Tibial nerve (tissue), 4 donors: ENCODE data around the gene TCF12.

Experiments
- EP300 ChIP-seq, 2 donors: sonication (generic); formaldehyde crosslinking; IDR thresholded peaks; one replicate each; pipeline ENCODE4 v1.6.1; 2017; ENCODE audit warnings: antibody characterized with exemption in 2 of 2, mild to moderate bottlenecking in 1 of 2
- POLR2A ChIP-seq, 2 donors: fragments of 450-650 bp; IDR thresholded peaks; one replicate each; pipeline ENCODE4 v1.6.1; 2017; ENCODE audit warnings: antibody characterized with exemption in 2 of 2, mild to moderate bottlenecking in 2 of 2, moderate library complexity in 2 of 2
- TF ChIP-seq, protein P1 (sequence below), 5 experiments: fragments of 200-600 bp in 3 of 5; fragments of 450-650 bp in 2 of 5; sonication (generic) in 3 of 5; IDR thresholded peaks; one replicate each; pipeline ENCODE4 v1.5.1; 2016 to 2019; ENCODE audit warnings: antibody characterized with exemption in 5 of 5, mild to moderate bottlenecking in 3 of 5, moderate library complexity in 2 of 5

DNA sequence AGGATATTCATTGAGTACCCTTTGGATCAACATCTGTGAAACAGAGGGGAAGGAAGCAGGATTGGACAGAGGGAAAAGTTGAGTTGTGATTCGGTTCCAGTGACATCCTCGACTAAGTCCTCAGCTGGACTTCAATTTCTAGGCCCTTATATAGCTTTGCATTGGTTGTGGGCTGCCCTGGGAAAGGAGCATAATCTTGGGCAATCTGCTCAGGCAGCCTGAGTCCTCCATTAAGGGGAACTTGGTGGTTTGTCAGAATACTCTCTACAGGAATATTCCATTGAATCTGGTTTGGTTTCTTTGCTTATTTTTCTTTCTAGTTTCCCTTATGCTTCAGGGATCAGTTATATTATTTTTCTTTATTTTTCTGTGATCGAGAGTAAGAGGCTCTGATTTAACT is 94.1 kb downstream of the TCF12 start:
- TF ChIP-seq, protein P1, sequence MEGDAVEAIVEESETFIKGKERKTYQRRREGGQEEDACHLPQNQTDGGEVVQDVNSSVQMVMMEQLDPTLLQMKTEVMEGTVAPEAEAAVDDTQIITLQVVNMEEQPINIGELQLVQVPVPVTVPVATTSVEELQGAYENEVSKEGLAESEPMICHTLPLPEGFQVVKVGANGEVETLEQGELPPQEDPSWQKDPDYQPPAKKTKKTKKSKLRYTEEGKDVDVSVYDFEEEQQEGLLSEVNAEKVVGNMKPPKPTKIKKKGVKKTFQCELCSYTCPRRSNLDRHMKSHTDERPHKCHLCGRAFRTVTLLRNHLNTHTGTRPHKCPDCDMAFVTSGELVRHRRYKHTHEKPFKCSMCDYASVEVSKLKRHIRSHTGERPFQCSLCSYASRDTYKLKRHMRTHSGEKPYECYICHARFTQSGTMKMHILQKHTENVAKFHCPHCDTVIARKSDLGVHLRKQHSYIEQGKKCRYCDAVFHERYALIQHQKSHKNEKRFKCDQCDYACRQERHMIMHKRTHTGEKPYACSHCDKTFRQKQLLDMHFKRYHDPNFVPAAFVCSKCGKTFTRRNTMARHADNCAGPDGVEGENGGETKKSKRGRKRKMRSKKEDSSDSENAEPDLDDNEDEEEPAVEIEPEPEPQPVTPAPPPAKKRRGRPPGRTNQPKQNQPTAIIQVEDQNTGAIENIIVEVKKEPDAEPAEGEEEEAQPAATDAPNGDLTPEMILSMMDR (IDR thresholded peaks at IDR 0.05): no peak
- no peak for TF ChIP-seq POLR2A (IDR thresholded peaks at IDR 0.05)
- no peak for TF ChIP-seq EP300 (IDR thresholded peaks at IDR 0.05)
